ENCODE measurements around the gene SHC1. TPM values are rescaled to one million over a fixed set of nuclear protein-coding genes. Genes with fewer than 3 reads are reported as not detected.

The SHC1 gene
- total and polyA plus RNA-seq, 2 donors (not counting 1 experiment from before 2014, with no cell fraction given) = 50.1 to 61.4 TPM

GRCh38 chr1:154926201-154926600 is 44.3 kb downstream of the SHC1 start:
- no peak for ATAC-seq (ENCODE audit: low read depth)
- Mint-ChIP-seq H3K27me3 (no peaks in the 10 kb centered on the region), H3K4me1 (peaks cover 5% of the 10 kb centered on the region), H3K4me3 (no peak overlapping the region), H3K27ac (peak overlapping the region; percentile 56), H3K9me3 (ENCODE audit: insufficient read depth) (no peaks in the 10 kb centered on the region)
- intact Hi-C loops (cut with micrococcal nuclease) = no loop called here
- Histone ChIP-seq H2AFZ (ENCODE audit: insufficient read depth, low read depth, low read length, poor library complexity, severe bottlenecking) (no peak overlapping the region), H3K9me3 (ENCODE audit: control extremely low read depth in 1 of 3, control insufficient read depth in 2 of 3, insufficient read depth in 1 of 3, low read length in 2 of 3) (no peaks in the 10 kb centered on the region), H4K20me1 (ENCODE audit: control insufficient read depth, insufficient read depth, low read length, poor library complexity, severe bottlenecking) (no peaks in the 10 kb centered on the region), H3K27me3 (replicated peaks in 1 of 4; ENCODE audit: control extremely low read depth in 1 of 4, control insufficient read depth in 3 of 4, insufficient read depth in 4 of 4, low read length in 3 of 4) (no peaks in the 10 kb centered on the region), H3K4me3 (ENCODE audit: control extremely low read depth in 1 of 5, extremely low read depth in 1 of 5, insufficient read depth in 1 of 5, low read depth in 2 of 5, low read length in 4 of 5) (no peak overlapping the region), H3K9ac (ENCODE audit: low read length) (no peak overlapping the region), H3K4me1 (ENCODE audit: control insufficient read depth in 2 of 2, insufficient read depth in 2 of 2, low read length in 2 of 2) (peaks cover 0 to 7% of the 10 kb centered on the region in 2 donors), H3K27ac (ENCODE audit: low read length in 2 of 2) (no peak overlapping the region), H3K4me2 (replicated peaks; ENCODE audit: low read depth, low read length, poor library complexity, severe bottlenecking) (no peak overlapping the region), H3K36me3 (replicated peaks in 1 of 2; ENCODE audit: control extremely low read depth in 1 of 2, control insufficient read depth in 1 of 2, extremely low read depth in 1 of 2, insufficient read depth in 2 of 2, low read length in 1 of 2) (peaks cover 0 to 52% of the 10 kb centered on the region in 2 experiments), H3K79me2 (ENCODE audit: control insufficient read depth, insufficient read depth, low read length) (no peaks in the 10 kb centered on the region)
- TF ChIP-seq EZH2 (IDR thresholded peaks at IDR 0.05; ENCODE audit: borderline replicate concordance, insufficient read depth, low read depth, low read length, poor library complexity, severe bottlenecking) = no peak
- no peak for TF ChIP-seq CTCF (IDR thresholded peaks at IDR 0.05)
- 81% methylated on average over 12 of the region's 13 CpGs for whole genome bisulfite sequencing (ENCODE audit: insufficient coverage)
- no peak for DNase-seq
- ChIA-PET POLR2A (interaction anchor here (0.6 kb wide), 1 partner anchor 171 kb away, joined by 5 read pairs; no protein-coding TSS in a partner anchor), CTCF (interaction anchor here (1.1 to 2.8 kb wide), 2 partner anchors 10 to 18 kb away, joined by 3 to 7 read pairs; partner anchors contain the start of gene PMVK)

- no peak overlapping the region for H3K27ac Mint-ChIP-seq
- intact Hi-C loops (cut with micrococcal nuclease) = no loop called here
Observed at GRCh38 chr1:154925335-154926170, 45.0 kb downstream of the SHC1 start.

More at GRCh38 chr1:154925335-154926170, 45.0 kb downstream of the SHC1 start:
- Histone ChIP-seq H3K9ac (ENCODE audit: low read length) (no peak overlapping the region), H4K20me1 (ENCODE audit: control insufficient read depth, insufficient read depth, low read length, poor library complexity, severe bottlenecking) (no peaks in the 10 kb centered on the region), H3K36me3 (replicated peaks in 1 of 2; ENCODE audit: control extremely low read depth in 1 of 2, control insufficient read depth in 1 of 2, extremely low read depth in 1 of 2, insufficient read depth in 2 of 2, low read length in 1 of 2) (peaks cover 0 to 49% of the 10 kb centered on the region in 2 experiments), H3K79me2 (ENCODE audit: control insufficient read depth, insufficient read depth, low read length) (no peaks in the 10 kb centered on the region), H3K9me3 (ENCODE audit: control extremely low read depth in 1 of 3, control insufficient read depth in 2 of 3, insufficient read depth in 1 of 3, low read length in 2 of 3) (no peaks in the 10 kb centered on the region), H2AFZ (ENCODE audit: insufficient read depth, low read depth, low read length, poor library complexity, severe bottlenecking) (no peak overlapping the region), H3K27ac (ENCODE audit: low read length in 2 of 2) (no peak overlapping the region), H3K4me2 (replicated peaks; ENCODE audit: low read depth, low read length, poor library complexity, severe bottlenecking) (no peak overlapping the region), H3K4me1 (ENCODE audit: control insufficient read depth in 2 of 2, insufficient read depth in 2 of 2, low read length in 2 of 2) (peaks cover 0 to 7% of the 10 kb centered on the region in 2 donors), H3K27me3 (replicated peaks in 1 of 4; ENCODE audit: control extremely low read depth in 1 of 4, control insufficient read depth in 3 of 4, insufficient read depth in 4 of 4, low read length in 3 of 4) (no peaks in the 10 kb centered on the region), H3K4me3 (ENCODE audit: control extremely low read depth in 1 of 5, extremely low read depth in 1 of 5, insufficient read depth in 1 of 5, low read depth in 2 of 5, low read length in 4 of 5) (no peak overlapping the region)
- Mint-ChIP-seq H3K27me3 (no peaks in the 10 kb centered on the region), H3K4me1 (peaks cover 5% of the 10 kb centered on the region), H3K4me3 (no peak overlapping the region), H3K9me3 (ENCODE audit: insufficient read depth) (no peaks in the 10 kb centered on the region)
- CTCF ChIA-PET = interaction anchor here (1.1 to 2.8 kb wide), 2 partner anchors 11 to 18 kb away, joined by 3 to 7 read pairs; partner anchors contain the start of gene PMVK
- no peak for TF ChIP-seq CTCF (IDR thresholded peaks at IDR 0.05)
- TF ChIP-seq EZH2 (IDR thresholded peaks at IDR 0.05; ENCODE audit: borderline replicate concordance, insufficient read depth, low read depth, low read length, poor library complexity, severe bottlenecking) = no peak
- POLR2A ChIA-PET = interaction anchor here (0.6 kb wide), 2 partner anchors 11 to 172 kb away, joined by 3 to 5 read pairs; partner anchors contain the start of gene PMVK
- 100% methylated on average over 1 of the region's 3 CpGs for WGBS (ENCODE audit: insufficient coverage)
- ATAC-seq (ENCODE audit: low read depth) (no peak), DNase-seq (no peak)

All from B cell (primary cell).